Activated CD8-positive, alpha-beta T cell treated with anti-CD3 and anti-CD28 coated beads for 36 hours (primary cell): ENCODE measurements around the gene AGO4. TPM values are rescaled to one million over a fixed set of nuclear protein-coding genes. Genes with fewer than 3 reads are reported as not detected.

Source experiments
- ATAC-seq: fragments of 200-7000 bp; cut with Tn5 transposase; one replicate; pipeline ENCODE4 v1.10.0; 2021; ENCODE audit warnings: mild to moderate bottlenecking, moderate library complexity
- CTCF ChIA-PET: fragments of 350-600 bp; sonication (Branson Sonifier 250); formaldehyde crosslinking; loops from one replicate; lab custom pipeline; 2021; ENCODE audit warnings: antibody characterized with exemption; lab: Charles Lee
- POLR2A ChIA-PET: fragments of 350-600 bp; sonication (Branson Sonifier 250); formaldehyde crosslinking; loops from one replicate; lab custom pipeline; 2021; ENCODE audit warnings: antibody characterized with exemption; lab: Charles Lee
- DNase-seq: peaks from one replicate; pipeline ENCODE4 v3.0.0-alpha.2; 2020
- H3K27ac Mint-ChIP-seq: one replicate; pipeline ENCODE4 v1.8.0; 2021; ENCODE audit warnings: mild to moderate bottlenecking, mixed read lengths
- H3K27me3 Mint-ChIP-seq: one replicate; pipeline ENCODE4 v1.8.0; 2021; ENCODE audit warnings: mixed read lengths
- H3K36me3 Mint-ChIP-seq: one replicate; pipeline ENCODE4 v1.8.0; 2021; ENCODE audit warnings: low read depth, mixed read lengths
- H3K4me1 Mint-ChIP-seq: one replicate; pipeline ENCODE4 v1.8.0; 2021; ENCODE audit warnings: low read depth, mixed read lengths
- H3K4me3 Mint-ChIP-seq: one replicate; pipeline ENCODE4 v1.8.0; 2021; ENCODE audit warnings: mild to moderate bottlenecking, moderate library complexity, mixed read lengths
- H3K9me3 Mint-ChIP-seq: one replicate; pipeline ENCODE4 v1.8.0; 2021; ENCODE audit warnings: mixed read lengths
- intact Hi-C: fragments of 100-400 bp; cut with micrococcal nuclease; formaldehyde crosslinking; loops from one replicate; pipeline ENCODE4 v1.10.0; 2022
- total RNA-seq, 2 experiments: library from RNA; stranded (reverse); gene quantifications; one replicate each; pipeline ENCODE4 v1.2.3, GENCODE V29; 2021
- TF ChIP-seq, protein P1 (sequence below): fragments of 200-600 bp; IDR thresholded peaks from one replicate; pipeline ENCODE4 v1.8.0; 2022; ENCODE audit warnings: antibody characterized with exemption, mild to moderate bottlenecking

Gene AGO4
- 1 to 10 TPM; 3.8 to 3.9 TPM for total RNA-seq

GRCh38 chr1:35807614-35808449 is at the start of gene AGO4:
TSS of gene AGO4 (plus strand) at chr1:35808016. CDS start at chr1:35808417, 401 bp downstream.
- Mint-ChIP-seq H3K4me1 (peaks cover 28% of the 10 kb centered on the region), H3K9me3 (no peaks in the 10 kb centered on the region), H3K36me3 (no peaks in the 10 kb centered on the region), H3K27me3 (no peaks in the 10 kb centered on the region), H3K4me3 (peak within 1 kb of the TSS; percentile 78), H3K27ac (peak within 1 kb of the TSS; percentile 81)
- intact Hi-C loops = no loop called here
- TF ChIP-seq, protein P1, sequence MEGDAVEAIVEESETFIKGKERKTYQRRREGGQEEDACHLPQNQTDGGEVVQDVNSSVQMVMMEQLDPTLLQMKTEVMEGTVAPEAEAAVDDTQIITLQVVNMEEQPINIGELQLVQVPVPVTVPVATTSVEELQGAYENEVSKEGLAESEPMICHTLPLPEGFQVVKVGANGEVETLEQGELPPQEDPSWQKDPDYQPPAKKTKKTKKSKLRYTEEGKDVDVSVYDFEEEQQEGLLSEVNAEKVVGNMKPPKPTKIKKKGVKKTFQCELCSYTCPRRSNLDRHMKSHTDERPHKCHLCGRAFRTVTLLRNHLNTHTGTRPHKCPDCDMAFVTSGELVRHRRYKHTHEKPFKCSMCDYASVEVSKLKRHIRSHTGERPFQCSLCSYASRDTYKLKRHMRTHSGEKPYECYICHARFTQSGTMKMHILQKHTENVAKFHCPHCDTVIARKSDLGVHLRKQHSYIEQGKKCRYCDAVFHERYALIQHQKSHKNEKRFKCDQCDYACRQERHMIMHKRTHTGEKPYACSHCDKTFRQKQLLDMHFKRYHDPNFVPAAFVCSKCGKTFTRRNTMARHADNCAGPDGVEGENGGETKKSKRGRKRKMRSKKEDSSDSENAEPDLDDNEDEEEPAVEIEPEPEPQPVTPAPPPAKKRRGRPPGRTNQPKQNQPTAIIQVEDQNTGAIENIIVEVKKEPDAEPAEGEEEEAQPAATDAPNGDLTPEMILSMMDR = no peak
- POLR2A ChIA-PET = interaction anchor here (1.4 kb wide), 1 partner anchor 39 kb away, joined by 3 read pairs; no protein-coding TSS in a partner anchor
- CTCF ChIA-PET = no interaction called here
- ATAC-seq (peak; percentile 50), DNase-seq (peak; percentile 42)

DNA sequence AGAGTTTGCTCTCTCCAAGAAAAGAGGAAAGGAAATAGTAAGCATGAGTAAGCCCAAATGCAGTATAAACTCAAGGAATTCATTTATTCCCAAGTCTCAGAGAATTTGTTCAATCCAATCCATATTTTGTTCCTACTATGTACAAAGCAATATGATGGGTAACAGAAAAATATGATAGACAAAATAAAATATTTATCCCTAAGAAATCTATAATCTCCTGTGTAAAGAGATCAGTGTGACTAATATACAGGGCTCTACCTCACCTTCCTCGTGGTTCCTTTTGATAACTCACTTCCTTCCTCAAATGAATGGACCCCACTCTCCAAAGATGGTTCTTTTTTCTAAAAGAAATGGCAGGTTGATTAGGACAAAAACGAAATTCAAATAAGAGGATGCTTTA is 45.7 kb upstream of the AGO4 start:
- CTCF ChIA-PET = interaction anchor here (2.0 kb wide), 1 partner anchor 35 kb away, joined by 5 read pairs; no protein-coding TSS in a partner anchor

GRCh38 chr1:35763201-35763600 is 44.6 kb upstream of the AGO4 start:
- ChIA-PET CTCF (interaction anchor here (1.3 to 2.0 kb wide), 2 partner anchors 10 to 36 kb away, joined by 3 to 5 read pairs; no protein-coding TSS in a partner anchor), POLR2A (no interaction called here)
- Mint-ChIP-seq H3K4me1 (peaks cover 13% of the 10 kb centered on the region), H3K9me3 (no peaks in the 10 kb centered on the region), H3K36me3 (peaks cover 60% of the 10 kb centered on the region), H3K4me3 (no peak overlapping the region), H3K27me3 (no peaks in the 10 kb centered on the region), H3K27ac (no peak overlapping the region)
- ATAC-seq (no peak), DNase-seq (no peak)
- TF ChIP-seq, protein P1 = no peak
- intact Hi-C loops = no loop called here

More for the DNA sequence above, 45.7 kb upstream of the AGO4 start:
- H3K36me3 Mint-ChIP-seq = peaks cover 60% of the 10 kb centered on the region
- no peak overlapping the region for H3K27ac Mint-ChIP-seq
- intact Hi-C loops = no loop called here
- ATAC-seq (no peak), DNase-seq (no peak)
- POLR2A ChIA-PET = no interaction called here
- H3K9me3 Mint-ChIP-seq = no peaks in the 10 kb centered on the region
- H3K27me3 Mint-ChIP-seq = no peaks in the 10 kb centered on the region
- H3K4me3 Mint-ChIP-seq = no peak overlapping the region
- H3K4me1 Mint-ChIP-seq = peaks cover 10% of the 10 kb centered on the region
- TF ChIP-seq, protein P1 = no peak

DNA sequence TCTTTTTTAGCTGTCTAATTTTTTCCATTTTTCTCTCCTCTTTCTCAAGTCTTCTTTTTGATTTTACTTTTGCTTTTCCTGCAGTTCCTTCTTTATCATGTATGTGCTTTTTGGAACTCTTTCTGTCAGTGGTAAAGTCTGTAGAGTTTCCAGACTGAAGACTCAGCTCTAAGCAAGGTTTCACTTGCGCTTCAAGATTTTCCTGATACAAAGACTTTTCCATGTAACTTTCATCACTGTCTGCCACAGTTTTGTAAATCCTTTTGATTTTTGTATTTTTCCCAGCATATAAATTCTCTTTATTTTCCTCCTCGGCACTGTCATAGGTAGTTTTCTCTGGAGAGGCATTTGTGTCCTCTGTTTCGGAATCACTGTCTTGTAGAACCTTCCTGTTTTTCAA is 43.5 kb upstream of the AGO4 start:
- DNase-seq = no peak
- peaks cover 56% of the 10 kb centered on the region for H3K36me3 Mint-ChIP-seq

More for the DNA sequence above, 43.5 kb upstream of the AGO4 start:
- H3K27ac Mint-ChIP-seq = no peak overlapping the region
- H3K27me3 Mint-ChIP-seq = no peaks in the 10 kb centered on the region
- ChIA-PET CTCF (interaction anchor here (0.6 to 2.0 kb wide), 3 partner anchors 11 to 199 kb away, joined by 3 to 5 read pairs (median 4); no protein-coding TSS in a partner anchor), POLR2A (interaction anchor here (0.6 to 0.9 kb wide), 2 partner anchors 17 to 48 kb away, joined by 3 read pairs; no protein-coding TSS in a partner anchor)
- H3K4me3 Mint-ChIP-seq = no peak overlapping the region
- H3K4me1 Mint-ChIP-seq = peaks cover 18% of the 10 kb centered on the region
- intact Hi-C loops = no loop called here
- ATAC-seq = no peak
- no peaks in the 10 kb centered on the region for H3K9me3 Mint-ChIP-seq
- TF ChIP-seq, protein P1 = no peak
